Stimulated activated CD4-positive, alpha-beta T cell treated with anti-CD3 and anti-CD28 coated beads, Interleukin-12 subunit alpha, Interleukin-12 subunit beta, amount 100 ng/mL, for 48 hours (primary cell): ENCODE data around the gene OR12D1.

Source experiments
- DNase-seq, 3 donors: peaks; one replicate each; pipeline ENCODE4 v3.0.0-alpha.2; 2020; ENCODE audit warnings: low read depth in 2 of 3, low spot score in 1 of 3

The OR12D1 gene

GRCh38 chr6:29465279-29465678 lies 50.6 kb downstream of the OR12D1 start:
- DNase-seq: no peak

- no peak for DNase-seq
Observed at GRCh38 chr6:29465801-29466200, 51.1 kb downstream of the OR12D1 start.

- DNase-seq: no peak
Observed at GRCh38 chr6:29466241-29466640, 51.5 kb downstream of the OR12D1 start.
